ENCODE data around the gene TAS2R4.
A peak's percentile ranks its signal among the peaks of the same experiment; 100 is the strongest.
"Not testable (repeated sequence)": the region's sequence is repeated elsewhere in the genome, so short reads cannot be mapped to it uniquely, and the experiment has no call there.

The TAS2R4 gene, protein sequence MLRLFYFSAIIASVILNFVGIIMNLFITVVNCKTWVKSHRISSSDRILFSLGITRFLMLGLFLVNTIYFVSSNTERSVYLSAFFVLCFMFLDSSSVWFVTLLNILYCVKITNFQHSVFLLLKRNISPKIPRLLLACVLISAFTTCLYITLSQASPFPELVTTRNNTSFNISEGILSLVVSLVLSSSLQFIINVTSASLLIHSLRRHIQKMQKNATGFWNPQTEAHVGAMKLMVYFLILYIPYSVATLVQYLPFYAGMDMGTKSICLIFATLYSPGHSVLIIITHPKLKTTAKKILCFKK

DNA sequence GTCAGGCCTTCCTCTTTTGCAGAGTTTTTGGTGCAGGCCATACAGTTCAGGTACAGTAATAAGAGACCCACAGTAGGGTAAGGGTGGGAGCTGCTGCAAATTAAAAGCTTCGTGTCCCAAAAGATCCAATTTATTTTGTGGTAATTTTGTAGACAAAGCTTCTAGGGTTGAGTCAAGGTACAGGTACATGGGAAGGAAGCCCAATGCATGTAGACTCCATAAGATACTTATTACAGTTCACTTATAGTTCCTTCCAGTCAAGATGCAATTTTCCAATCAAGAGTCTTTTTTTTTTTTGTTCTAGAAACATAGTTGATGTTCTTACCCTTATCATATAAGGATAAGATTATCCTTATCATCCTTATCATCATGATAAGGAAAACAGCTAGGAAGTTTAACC lies at the start of gene TAS2R4:
TAS2R4 (plus strand) TSS at position 301 of the 400 bp plus-strand sequence. CDS start 1,815 bp downstream, outside the sequence.
- no peak for DNase-seq (ENCODE audit: low spot score)

DNA sequence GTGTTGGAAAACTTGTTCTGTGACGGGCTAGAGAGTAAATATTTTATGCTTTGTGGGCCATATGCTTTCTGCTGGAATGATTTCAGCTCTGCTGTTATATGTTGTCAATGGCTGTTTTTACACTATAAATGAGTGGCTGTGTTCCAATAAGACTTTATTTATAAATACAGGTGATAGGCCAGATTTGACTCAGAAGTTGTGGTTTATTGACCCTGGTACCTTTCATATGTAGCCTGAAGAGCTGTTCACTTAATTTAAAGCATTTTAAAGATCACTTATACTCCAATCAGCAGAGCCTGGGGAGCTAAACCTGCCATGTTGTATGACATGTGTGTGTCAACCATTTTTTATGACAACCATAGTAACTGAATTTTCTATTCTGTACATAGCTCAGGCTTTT lies 47.5 kb upstream of the TAS2R4 start:
- no peak for DNase-seq (ENCODE audit: low spot score)

DNA sequence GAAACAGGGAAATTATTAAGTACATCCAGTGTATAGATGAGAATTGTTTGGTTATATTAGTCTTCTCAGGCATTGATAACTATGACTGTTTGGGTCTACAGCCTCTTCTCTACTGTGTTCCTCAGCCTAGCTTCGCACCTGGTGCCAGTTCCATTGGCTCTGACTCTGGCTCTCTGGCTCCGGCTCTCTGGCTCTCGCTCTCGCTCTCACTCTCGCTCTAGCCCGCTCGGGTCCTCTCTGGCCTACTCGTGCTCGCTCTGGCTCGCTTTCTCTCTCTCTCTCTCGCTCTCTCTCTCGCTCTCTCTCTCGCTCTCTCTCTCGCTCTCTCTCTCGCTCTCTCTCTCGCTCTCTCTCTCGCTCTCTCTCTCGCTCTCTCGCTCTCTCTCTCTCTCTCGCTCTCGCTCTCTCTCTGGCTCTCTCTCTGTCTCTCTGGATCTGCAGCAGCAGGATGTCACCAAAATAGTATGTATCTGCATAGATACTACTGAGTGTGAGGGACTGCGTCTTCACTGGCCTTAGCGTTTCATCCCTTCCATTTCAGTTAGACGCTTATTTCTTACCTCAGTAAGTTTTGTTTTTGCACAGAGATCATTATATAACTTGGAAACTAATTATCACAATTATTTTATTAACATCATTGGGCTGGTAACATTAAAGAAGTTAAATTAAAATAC lies 44.9 kb upstream of the TAS2R4 start:
- no peak for DNase-seq (ENCODE audit: low spot score)

DNA sequence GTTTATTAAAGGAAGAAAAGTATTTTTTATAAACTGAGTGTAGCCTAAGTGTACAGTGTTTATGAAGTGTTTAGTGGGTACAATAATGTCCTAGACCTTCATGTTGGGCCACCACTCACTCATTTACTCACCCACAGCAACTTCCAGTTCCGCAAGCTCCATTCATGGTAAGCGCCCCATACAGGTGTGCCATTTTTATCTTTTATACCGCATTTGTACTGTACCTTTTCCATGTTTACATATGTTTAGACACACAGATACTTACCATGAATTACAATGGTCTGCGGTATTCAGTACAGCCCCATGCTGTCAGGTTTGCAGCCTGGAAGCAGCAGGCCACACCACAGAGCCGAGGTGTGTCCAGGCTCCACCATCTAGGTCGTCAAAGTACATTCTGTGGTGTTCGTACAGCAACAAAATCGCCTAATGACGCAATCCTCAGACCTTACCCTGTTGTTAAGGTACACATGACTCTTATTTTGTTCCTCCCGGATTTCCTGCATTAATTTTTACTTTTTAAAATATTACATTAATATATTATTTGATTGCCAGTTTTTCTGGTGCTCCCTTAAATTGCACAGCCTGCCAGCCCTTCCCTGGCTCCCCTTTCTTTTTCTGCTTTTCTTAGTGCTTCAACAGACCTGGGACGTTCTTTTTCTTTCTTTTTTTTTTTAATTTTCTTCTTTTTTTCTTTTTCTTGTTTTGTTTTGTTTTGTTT lies 39.2 kb upstream of the TAS2R4 start:
- peak; percentile 25 for DNase-seq (ENCODE audit: low spot score)

DNA sequence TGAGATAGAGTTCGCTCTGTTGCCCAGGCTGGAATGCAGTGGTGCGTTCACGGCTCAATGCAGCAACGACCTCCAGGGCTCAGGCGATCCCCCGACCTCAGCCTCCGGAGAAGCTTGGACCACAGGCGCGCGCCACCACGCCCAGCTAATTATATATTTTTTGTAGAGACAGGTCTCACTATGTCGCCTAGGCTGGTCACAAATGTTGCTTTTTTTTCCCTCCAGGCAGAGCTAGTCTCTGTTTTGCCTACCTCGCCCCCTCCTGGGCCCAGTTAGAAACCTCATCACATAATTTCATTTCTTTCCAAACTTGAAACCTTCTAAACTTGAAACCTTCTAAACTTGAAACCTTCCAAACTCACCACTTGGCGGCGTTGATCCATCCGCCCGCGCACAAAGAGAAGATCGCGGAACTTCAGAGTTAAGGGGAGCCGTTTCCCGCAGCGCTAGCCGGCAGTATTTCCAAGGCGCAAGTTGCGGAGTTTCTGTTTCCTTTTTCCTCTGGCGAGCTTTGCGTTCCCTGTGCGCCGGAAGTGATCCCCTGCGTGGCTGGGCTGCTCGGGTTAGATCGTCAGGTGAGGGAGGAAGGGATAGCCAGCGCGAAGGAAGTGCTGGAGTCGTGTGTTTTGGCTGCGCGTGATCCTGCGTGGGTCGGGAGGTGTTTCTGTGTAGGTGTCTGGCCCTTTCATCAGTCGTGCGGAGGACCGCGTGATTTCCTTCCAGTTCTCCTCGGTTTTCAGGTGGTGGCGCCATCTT lies 38.5 kb upstream of the TAS2R4 start, which contains the start of gene SSBP1:
SSBP1 (plus strand) TSS at position 523 of the 756 bp plus-strand sequence. CDS start 809 bp downstream, outside the sequence.
- DNase-seq (ENCODE audit: low spot score), result peak; percentile 95

DNA sequence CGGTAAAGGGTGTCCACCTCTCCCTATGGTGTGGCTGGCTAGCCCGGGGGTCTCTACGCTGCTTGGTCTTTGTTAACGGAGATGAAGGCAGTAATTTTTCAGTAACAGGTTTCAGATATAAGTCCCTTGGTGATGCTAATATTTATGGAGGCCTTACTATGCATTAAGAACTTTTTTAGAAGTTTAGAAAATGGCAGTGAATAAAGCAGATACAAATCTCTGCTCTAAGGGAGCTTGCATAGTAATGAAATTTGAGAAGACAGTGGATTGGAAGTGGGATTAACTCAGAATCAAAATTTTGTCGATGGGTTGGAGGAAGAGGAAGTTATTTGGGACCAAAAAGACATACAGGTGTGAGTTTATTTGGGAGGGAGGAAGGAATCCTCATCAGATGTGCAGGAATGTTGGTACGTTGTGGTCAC lies 37.9 kb upstream of the TAS2R4 start:
- no peak for DNase-seq (ENCODE audit: low spot score)

DNA sequence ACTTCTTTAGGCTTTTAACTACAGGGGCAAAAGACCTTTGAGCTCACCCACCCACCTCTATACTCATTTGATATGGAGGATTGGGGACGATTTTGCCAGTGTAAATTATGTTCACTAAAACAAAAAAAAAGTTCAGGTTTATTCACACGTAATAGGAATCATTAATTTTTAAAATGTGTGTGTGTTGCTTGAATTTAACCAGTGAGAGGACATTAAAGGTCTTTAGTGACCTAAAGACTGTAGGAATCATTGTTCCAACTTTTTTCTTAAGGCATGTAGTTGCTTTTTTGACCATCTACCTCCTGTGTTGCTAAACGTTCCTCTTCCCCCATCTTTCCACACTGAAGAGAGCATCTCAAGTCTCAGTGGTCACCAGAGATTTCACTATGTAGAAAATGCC lies 37.2 kb upstream of the TAS2R4 start:
- no peak for DNase-seq (ENCODE audit: low spot score)

DNA sequence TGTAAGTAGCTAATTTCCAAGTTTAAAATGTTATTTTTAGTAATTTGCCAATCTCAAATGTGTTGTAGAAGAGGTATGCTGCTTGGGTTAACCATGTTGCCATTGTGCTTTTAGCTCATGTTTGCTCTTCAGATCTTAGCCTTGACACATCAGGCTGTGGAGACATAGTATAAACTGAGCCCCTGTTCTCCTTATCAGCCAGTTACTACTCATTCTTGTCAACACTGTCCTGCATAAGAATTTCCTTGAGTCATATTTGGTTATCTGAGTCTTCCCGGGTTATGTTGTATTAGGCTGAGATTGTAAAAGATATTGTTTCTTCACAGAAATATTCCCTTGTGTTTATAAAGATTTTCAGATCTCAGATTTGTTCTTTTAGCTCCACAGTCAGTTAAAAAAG lies 34.2 kb upstream of the TAS2R4 start:
- no peak for DNase-seq (ENCODE audit: low spot score)

DNA sequence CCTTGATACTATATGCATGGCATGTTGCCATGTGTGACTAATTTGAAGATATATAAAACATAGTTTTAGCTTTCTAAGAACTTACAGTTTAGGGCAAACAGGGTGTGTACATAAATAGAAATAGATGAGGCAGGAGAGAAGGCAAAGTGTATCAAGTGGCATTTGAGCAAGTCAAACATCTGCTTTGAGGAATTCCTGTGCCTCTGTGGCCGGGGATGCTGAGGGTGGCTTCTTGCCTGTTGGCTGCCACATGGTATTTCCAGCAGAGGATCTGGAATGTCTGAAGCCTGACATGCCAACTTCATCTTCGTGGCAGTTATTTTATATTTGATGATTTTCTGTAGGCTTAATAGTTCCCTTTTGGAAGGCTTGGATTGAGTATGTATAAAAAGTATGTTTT lies 32.3 kb upstream of the TAS2R4 start:
- no peak for DNase-seq (ENCODE audit: low spot score)

DNA sequence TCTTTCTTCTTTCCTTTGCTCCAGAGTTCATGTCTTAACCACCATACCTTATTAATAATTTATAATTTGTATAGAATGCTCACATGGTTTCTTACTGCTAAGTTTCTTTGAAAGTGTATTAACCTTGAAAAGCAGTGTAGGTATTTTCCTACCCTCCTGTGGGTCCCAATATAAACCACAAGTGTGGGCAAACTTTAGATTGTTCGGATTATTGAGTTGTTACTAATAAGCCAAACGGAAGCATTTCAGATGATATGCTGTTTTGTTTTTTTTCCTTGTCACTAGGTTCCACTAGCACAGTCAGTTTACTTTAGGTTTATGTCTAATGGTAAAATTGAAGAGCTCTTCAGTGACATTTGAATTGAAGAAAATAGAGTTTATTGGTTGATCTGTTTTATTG lies 28.1 kb upstream of the TAS2R4 start:
- DNase-seq (ENCODE audit: low spot score), result no peak

DNA sequence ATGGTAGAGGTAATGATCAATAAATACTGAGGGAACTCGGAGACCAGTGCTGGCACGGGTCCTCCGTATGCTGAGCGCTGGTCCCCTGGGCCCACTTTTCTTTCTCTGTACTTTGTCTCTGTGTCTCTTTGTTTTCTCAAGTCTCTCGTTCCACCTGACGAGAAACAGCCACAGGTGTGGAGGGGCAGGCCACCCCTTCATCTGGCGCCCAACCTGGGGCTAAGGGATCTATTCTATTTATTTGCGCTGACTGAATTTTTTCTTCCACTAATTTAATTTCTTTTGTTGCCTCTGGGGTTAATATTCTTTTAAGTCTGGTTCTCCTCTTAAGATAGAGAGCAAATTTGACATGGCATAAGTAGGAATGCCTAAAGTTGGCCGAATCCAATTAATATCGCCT lies 24.6 kb upstream of the TAS2R4 start:
- DNase-seq (ENCODE audit: low spot score), result not testable (repeated sequence)

DNA sequence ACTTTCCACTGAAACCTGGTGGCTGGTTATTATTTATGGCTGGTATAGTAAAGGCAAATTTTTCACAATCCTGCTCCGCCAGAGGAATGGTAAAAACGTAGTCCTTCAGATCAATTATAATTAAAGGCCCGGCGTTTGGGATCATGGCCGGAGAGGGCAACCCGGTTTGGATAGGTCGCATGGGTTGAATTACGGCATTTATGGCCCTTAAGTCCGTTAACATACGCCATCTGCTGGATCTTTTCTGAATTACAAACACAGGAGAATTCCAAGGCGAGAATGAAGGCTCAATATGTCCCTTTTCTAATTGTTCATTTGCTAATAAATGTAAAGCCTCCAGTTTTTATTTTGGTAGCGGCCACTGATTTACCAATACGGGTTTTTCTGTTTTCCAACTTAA lies 23.8 kb upstream of the TAS2R4 start:
- peak; percentile 14 for DNase-seq (ENCODE audit: low spot score)

DNA sequence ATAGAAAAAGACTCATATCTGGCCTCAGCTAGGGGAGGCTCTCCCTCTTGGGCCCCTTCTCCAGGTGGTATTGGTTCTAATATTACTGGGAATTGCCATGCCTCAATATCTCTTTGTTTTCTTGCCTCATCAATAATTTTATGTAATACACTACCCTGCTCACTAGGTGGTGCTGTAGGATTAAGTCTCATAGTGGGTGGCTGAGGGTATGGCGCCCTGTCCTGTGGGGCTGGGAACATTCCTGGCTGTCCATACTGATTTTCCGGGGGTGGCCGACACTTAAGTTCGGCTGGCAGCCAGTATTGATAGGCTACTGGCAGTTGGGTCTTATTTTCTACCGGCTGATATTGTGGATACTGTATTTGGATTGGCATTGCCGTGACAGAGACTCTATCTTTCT lies 21.5 kb upstream of the TAS2R4 start:
- peak; percentile 51 for DNase-seq (ENCODE audit: low spot score)

DNA sequence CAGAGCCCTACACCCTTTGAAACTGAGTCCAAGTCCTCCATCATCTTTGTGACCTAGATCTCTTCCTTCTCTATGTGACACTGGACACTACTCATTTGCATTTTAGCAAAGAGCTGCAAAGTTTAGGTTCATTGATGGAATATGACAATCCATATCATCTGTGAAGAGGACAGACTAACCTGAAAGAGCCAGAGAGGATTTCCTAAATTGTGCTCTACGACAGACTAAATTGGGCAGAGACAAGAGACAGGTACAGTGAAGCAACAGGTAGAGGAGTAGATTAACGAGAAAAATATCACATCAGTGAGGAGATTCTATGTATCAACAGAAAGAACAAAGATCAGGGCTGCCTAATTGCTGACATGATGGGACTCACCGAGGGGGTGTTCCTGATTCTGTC lies 12.7 kb upstream of the TAS2R4 start, which contains the start of gene TAS2R3:
TAS2R3 (plus strand) TSS at position 301 of the 400 bp plus-strand sequence; CDS start at position 363, 62 bp downstream.
- no peak for DNase-seq (ENCODE audit: low spot score)

DNA sequence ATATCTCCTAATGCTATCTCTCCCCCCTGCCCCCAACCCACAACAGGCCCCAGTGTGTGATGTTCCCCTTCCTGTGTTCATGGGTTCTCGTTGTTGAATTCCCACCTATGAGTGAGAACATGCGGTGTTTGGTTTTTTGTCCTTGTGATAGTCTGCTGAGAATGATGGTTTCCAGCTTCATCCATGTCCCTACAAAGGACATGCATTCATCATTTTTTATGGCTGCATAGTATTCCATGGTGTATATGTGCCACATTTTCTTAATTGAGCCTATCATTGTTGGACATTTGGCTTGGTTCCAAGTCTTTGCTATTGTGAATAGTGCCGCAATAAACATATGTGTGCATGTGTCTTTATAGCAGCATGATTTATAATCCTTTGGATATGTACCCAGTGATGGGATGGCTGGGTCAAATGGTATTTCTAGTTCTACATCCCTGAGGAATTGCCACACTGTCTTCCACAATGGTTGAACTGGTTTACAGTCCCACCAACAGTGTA lies 6.3 kb upstream of the TAS2R4 start:
- not testable (repeated sequence) for DNase-seq (ENCODE audit: low spot score)

DNA sequence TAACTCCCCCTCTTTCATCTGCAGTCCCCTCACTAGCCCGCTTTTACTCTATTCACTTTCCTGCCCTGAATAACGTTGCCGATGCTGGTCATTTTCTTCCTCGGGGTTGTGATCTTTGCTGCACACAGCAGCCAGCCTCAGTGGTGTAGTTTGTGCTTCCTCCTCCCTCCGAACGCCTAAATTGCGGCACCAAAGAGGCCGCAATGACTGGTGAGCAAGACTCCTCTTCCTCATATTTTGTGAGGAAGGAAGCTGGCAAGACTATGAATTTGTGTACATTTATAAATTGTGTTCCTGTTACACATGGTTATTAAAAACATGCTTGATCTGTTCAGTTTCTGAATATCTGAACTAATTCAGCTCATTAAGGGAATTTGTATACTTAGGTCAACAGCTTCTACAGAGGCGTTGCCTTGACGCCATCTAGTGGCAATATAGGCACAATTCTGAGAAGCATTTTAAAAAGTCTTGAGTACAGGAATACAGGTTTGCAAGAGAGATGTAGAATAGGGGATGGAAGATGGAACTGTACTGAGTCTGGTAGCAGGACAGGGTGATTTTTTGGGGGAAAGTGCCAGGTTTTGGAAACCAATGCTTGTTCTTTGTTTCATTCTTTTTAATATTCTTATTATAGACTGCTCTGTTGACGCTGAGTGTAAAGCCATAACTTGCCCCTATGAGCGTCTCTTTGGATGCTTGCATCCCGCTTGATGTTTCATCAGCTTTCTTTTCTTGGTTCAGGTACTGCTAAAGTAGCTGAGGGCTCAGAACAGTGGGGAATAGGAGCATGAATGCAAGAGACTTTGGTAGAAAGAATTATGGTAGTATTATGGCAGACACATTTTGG lies 9.5 kb downstream of the TAS2R4 start:
- DNase-seq (ENCODE audit: low spot score), result peak; percentile 54

DNA sequence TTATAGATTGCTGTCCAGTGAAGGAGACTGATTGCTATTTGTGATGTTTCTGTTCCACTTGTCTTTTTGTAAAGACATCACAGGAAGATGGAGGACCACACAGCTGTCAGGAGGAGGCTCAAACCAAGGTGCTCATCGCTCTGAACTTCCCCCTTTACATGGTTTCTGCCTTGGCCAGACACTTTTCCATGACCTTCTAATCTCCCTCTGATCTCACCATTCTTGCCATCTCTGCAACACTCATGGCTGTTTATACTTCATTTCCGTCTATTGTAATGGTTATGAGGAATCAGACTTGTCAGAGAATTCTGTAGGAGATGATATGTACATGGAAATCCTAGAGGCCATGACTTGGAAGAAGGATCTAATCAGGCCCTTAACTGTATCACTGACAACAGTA lies 11.8 kb downstream of the TAS2R4 start:
- DNase-seq (ENCODE audit: low spot score), result no peak

DNA sequence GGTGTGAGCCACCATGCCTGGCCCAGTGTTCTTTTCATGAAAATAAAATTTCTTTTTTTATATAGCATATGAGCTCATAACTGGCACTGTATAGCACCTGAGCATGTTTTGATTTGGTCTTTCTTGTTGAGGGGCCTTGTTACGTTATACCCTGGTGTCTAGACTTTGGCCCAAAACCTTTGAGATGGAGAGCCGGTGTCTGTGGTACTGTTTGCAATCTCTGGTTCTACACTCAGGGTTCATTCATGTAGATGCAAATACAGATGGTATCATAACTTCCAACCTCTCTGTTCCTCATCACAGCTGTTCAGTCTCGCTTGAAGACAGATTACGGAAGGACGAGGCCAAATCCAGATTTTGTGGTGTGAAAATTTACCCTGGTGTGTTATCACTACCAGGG lies 13.4 kb downstream of the TAS2R4 start, which contains the start of gene TAS2R5:
TAS2R5 (plus strand) TSS at position 301 of the 400 bp plus-strand sequence. CDS start 145 bp downstream, outside the sequence.
- no peak for DNase-seq (ENCODE audit: low spot score)

DNA sequence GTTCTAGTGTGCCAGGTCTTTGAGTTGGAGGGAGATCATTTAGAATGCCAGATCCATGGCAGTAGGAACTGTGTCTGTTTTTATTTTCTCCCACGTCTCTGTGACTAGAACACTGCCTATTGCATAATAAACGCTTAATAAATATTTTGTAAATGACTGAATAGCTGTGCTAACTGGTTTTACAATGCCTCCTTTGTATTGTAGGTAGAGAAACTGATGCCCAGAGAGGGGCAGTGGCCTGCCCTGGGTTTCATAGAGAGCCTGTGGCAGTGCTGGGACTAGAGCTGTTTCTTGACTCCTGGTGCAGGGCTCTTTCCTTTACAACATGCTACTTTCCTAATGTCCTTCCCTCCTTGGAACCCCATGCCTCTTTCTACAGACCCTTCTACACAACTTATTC lies 16.1 kb downstream of the TAS2R4 start:
- DNase-seq (ENCODE audit: low spot score), result no peak

DNA sequence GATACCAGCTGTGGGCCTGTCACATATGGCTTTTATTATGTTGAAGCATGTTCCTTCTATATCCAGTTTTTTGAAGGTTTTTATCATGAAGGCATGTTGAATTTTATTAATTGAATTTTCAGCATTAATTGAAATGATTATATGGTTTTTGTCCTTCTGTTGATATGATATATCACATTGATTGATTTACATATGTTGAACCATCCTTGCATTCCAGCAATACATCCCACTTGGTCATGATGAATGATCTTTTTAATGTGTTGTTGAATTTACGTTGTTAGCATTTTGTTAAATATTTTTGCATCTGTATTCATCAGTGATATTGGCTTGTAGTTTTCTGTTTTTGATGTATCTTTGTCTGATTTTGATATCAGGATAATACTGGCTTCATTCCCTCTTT lies 43.6 kb downstream of the TAS2R4 start:
- no peak for DNase-seq (ENCODE audit: low spot score)

DNA sequence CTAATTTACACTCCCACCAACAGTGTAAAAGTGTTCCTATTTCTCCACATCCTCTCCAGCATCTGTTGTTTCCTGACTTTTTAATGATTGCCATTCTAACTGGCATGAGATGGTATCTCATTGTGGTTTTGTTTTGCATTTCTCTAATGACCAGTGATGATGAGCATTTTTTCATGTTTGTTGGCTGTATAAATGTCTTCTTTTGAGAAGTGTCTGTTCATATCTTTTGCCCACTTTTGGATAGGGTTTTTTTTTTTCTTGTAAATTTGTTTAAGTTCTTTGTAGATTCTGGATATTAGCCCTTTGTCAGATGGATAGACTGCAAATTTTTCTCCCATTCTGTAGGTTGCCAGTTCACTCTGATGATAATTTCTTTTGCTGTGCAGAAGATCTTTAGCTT lies 46.0 kb downstream of the TAS2R4 start:
- DNase-seq (ENCODE audit: low spot score), result not testable (repeated sequence)

Data from hematopoietic multipotent progenitor cell treated with erythropoietin and hydrocortisone succinate and interleukin-3 and kit ligand, for 15 days (in vitro differentiated cells).